ENCODE measurements around the gene LRRTM4.
A peak's percentile ranks its signal among the peaks of the same experiment; 100 is the strongest.

LRRTM4 gene

GRCh38 chr2:76977846-76978727 lies 544.1 kb downstream of the LRRTM4 start:
- DNase-seq = no peak

DNA sequence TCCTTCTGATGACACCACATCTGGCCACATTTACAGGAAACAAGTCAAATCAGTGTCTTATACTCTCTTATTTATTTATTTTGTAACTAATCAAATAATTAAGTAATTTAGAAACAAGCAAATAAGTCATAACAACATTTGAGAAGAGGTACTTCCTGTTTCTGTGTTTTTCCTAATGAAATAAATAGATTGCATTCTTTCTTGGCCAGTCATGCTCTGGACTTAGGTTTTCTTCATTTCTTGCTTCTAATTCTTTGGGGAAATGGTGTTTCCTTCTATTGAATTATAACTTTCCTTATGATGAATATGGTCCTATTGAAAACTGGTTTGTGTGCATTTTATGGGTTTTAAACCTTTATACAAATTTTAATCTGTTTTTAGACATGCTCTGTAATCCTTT lies 546.4 kb downstream of the LRRTM4 start:
- DNase-seq = no peak

- DNase-seq = no peak
Measured at GRCh38 chr2:76973610-76974009, 548.6 kb downstream of the LRRTM4 start.

GRCh38 chr2:76965772-76966171 lies 556.4 kb downstream of the LRRTM4 start:
- no peak for DNase-seq

DNA sequence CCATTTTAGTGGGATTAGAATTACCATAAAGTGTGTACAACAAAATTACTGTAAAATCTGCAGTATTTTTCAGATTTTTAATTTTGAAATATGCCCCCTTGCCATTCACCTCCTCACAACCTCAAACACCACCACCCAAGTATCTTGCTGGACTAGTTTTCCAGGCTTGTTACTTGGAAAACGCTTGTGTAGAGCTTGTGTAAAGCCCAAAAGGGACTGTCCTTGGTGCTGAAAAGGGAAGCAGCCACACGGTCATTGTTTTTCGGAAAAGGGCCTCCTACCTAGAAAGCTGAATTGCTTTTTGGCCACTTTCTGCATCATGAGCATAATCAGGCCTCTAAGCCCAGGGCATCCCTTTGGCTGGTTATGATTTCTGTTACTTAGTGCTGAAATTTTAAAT lies 563.4 kb downstream of the LRRTM4 start:
- no peak for DNase-seq

GRCh38 chr2:76953733-76954347 lies 568.3 kb downstream of the LRRTM4 start:
- peak; percentile 27 for DNase-seq

DNA sequence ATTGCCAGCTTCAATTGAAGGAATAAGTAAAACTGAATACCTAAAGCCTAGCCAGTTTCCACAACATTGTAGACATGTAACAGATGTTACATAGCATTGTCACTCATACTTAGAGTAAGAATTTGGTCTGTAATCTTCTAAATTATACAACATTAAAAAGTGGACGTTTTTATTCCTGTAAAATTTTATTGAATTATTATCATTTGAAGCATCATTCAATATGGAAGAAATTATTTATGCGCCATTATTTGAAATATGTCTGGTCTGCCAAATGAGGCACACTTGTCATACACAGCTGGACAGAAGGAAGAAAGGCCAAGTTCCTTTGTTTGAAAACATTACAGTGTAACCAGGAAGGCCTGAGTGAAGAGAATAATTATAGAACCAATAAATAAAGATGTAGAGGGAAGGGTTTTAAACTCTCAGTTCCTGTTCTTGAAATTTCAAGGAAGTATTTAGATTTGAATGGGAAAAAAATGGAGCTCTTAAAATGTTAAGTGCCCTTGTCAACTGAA lies 575.5 kb downstream of the LRRTM4 start:
- DNase-seq = no peak

GRCh38 chr2:76940559-76940958 lies 581.6 kb downstream of the LRRTM4 start:
- DNase-seq = no peak

- DNase-seq = no peak
Measured at GRCh38 chr2:76938153-76938552, 584.0 kb downstream of the LRRTM4 start.

DNA sequence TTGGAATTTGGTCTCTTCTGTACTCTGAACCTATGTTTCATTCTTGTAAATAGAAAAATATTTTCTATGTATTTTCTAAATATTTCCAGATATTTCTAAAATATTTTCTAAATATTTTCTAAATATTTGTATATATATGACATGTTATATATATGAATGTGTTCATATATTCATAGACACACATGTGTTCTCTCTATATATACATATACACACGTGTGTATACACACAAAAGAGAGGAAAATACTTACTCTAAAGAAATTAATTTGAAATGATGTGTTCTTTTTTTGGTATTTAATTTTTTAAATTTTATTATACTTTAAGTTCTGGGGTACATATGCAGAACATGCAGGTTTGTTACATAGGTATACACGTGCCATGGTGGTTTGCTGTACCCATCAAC lies 589.6 kb downstream of the LRRTM4 start:
- DNase-seq = no peak

- no peak for DNase-seq
Measured at GRCh38 chr2:76930056-76930744, 592.0 kb downstream of the LRRTM4 start.

DNA sequence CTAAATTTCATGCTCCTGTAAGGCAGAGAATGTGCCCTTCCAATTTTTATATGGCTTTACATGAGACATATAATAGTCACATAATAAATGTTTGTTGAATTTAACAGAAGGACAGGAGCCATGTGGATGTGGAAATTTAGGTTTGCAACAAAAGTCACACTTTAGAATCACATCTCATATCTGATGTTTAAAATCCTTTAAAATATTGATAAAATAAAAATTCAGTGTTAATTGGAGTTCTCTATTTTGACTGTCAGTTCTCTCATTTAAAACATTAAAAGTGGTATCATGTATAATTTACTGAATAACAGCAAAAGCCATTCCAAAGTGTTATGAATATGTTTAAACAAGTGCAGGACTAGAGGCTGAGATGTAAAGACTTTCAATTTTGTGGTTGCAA lies 594.1 kb downstream of the LRRTM4 start:
- no peak for DNase-seq

DNA sequence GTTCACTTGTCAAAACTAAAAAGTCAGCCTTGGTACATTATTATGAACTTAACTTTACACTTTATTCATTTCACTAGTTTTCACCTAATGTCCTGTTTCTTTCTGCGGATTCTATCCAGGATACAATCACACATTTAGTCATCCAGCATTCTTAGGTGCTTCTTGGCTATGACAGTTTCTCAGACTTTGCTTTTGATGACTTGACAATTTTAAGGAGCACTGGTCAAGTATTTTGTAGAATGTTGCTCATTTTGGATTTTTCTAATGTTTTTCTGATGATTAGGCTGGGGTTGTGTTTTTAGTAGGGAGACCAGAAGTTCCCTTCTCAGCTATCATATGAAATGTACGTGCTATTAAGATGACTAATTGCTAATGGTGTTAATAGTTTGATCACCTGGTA lies 601.2 kb downstream of the LRRTM4 start:
- no peak for DNase-seq

DNA sequence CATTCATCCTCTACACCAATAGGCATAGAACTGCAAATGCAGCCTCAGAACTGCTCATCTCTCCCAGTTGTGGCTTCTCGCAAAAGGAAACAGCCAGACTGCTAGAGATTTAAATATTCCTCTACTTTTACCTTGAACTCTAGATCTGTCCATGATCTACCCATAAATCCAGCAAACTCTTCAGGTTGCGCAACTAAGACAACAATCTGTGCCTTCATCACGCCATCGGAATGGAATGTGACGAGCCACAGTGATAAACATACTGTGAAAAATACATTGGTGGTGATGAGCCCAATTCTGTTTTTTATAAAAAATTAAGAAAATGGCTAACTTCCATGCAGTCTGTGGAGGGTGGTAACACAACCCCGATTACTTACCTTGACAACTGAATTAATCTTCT lies 626.7 kb downstream of the LRRTM4 start:
- DNase-seq = no peak

- DNase-seq = no peak
Measured at GRCh38 chr2:76870581-76870980, 651.6 kb downstream of the LRRTM4 start.

DNA sequence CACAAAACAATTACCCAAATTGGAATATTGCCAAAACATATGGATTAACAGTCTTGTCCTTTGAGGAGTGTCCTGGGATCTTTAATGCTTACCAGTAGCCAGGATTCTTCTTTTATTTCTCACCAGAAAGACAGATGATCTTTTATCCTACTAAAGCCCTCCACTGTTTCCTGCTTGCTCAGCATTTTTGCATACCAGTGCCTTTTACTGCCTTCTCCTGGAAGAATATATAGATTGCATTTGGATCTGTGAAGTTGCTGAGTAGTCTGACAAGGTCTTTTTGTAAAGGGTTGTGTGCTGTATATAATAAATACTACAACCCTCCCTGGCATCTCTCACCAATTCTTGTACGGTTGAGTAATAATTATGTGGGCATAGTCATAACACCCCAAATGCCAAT lies 652.2 kb downstream of the LRRTM4 start:
- DNase-seq = no peak

DNA sequence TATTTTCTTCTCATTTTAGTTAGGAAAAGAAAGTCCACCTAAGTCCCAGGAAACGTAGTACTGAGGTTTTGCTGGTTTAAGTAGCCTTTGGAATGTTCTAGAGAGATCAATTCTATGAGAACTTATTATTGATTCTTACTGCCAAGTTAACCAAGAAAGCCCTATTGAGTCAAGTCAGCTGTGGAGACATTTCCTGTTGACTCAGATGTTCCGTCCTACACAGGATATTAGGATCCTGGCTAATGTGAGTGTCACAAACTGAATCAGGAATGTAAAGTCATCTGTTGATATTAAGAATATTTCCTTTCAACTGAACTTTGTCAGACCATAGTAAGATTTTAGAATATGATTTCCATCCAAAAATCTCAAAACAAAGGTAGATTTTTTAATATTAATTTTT lies 654.3 kb downstream of the LRRTM4 start:
- no peak for DNase-seq

GRCh38 chr2:76866464-76866863 lies 655.7 kb downstream of the LRRTM4 start:
- DNase-seq = no peak

DNA sequence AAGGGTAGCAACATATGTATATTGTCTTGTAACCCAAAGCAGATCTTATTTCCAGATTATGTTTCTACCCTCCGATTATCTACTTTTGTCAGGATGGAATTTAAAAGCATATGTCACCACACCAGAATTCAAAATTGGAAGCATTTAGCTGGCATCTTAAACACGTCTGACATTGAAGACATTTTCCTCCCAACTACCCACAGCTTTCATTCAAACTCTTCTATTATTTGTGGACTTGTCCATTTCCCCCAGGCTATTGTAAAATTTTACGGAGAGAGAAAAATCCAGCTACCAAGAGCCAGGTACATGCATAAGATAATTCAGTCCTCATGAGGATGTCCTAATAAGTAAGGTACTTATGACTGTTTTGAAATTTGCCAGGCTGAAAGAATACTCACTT lies 659.3 kb downstream of the LRRTM4 start:
- no peak for DNase-seq

GRCh38 chr2:76861708-76862107 lies 660.5 kb downstream of the LRRTM4 start:
- DNase-seq = no peak

DNA sequence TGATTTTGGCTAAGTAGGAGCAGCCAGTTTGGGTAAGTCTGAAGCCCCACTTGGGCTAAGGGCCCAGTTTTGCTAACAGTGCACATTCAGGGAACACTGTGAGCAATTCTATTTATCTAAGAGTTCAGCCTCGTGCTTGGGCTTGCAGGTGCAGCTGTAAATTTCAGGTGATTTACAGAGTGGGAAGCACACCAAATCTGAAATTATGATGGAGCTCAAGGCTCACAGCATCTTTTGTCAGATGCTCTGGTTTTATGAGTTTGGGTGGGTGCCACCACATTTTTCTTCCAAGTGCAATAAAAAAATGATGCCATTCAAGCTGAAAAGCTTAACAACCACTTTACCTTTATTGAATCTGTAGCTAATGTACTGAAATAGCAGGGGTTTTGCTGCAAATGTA lies 671.2 kb downstream of the LRRTM4 start:
- no peak for DNase-seq

DNA sequence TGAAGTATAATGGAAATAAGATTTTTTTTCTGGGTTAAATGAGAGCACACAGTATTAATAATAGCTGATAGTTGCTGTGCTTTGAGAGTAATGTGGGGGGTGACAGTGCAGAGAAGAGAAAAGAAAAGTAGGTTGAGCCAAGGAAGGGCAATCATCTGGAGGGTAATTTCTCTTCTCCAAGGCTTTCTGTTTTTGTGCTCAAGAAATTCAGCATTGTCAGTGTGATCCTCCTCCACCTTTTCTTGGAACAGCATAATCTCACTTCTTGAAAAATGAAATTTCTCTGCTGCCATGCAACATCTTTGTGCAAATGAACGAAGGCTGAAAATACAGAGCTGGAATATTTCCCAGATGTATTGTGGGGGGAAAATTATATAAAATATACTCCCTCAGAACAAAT lies 673.1 kb downstream of the LRRTM4 start:
- DNase-seq = no peak

DNA sequence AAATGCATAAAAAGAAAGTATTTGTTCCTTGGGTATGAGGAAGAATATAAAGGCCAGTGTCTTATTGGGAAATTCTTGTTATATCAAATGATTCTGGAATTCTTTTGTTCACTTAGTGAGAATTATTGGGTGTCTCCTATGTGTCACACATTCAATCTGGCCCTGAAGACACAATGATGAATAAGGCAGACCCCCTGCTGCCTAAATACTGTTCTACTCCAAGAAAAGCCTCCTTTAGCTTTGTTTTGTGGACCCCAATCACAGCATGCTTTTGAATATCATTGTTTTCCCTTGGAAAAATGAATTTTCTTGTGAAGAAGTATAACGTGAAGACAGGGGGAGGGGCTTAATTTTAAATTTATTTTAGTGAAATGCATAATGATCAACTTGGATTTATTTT lies 682.4 kb downstream of the LRRTM4 start:
- no peak for DNase-seq
